ENCODE results near the gene MYLK.

Gene MYLK

DNA sequence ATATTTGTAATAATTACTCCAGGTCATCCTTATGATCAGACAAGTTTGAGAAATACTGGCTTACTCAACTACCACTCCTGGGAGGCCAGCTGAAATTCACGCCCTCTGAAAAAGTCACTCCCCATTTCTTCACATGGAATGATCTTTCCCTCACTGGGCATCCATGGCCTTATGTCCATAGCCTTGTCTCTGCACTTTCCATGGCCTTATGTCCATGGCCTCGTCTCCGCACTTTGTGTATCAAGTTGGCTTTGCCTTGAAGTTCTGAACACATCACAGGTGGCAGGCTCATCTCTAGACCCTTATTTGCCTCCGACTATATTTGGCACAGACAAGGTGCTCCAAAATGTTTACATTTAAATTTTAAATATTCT, 241.2 kb downstream of the MYLK start:
- Mint-ChIP-seq H3K27ac (no peak overlapping the region), H3K9me3 (no peaks in the 10 kb centered on the region), H3K4me3 (no peak overlapping the region), H3K36me3 (ENCODE audit: low read depth) (no peaks in the 10 kb centered on the region), H3K4me1 (ENCODE audit: low read depth) (no peaks in the 10 kb centered on the region), H3K27me3 (no peaks in the 10 kb centered on the region)

DNA sequence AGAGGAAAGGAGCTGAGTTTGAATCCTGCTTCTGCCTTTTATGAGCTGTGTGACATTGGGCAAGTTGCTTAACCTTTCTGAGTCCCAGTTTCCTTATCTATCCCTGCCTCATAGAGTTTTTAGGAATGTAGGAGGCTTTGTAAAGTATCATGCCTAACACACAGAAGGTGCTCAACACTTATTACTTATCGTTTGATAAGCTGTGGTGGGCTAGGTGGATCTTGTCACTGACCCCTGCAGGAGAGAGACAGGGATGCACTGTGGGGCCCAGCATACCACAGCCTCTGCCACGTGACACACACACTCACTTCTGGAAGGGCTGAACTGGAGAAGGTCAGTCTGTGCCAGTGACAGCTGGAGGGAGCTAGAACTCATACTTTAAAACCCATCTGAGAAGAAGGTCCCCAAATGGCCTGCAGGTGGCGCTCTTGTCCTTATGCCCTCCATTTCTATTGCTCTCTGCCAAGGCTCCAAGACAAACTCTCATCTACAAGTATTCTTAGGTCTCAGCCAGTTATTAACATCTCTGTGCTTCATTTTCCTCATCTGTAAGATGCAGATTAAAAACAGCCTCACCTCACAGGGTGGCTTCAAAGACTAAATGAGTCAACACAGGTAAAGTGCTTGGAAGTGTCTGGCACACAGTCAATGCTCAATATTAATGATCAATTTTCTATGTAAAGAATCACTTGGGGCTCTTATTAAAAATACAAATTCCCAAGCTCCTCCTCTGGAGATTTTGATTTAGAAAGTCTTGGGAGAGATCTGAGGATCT, 241.8 kb downstream of the MYLK start:
- no peaks in the 10 kb centered on the region for H3K36me3 Mint-ChIP-seq (ENCODE audit: low read depth)
- no peak overlapping the region for H3K4me3 Mint-ChIP-seq

DNA sequence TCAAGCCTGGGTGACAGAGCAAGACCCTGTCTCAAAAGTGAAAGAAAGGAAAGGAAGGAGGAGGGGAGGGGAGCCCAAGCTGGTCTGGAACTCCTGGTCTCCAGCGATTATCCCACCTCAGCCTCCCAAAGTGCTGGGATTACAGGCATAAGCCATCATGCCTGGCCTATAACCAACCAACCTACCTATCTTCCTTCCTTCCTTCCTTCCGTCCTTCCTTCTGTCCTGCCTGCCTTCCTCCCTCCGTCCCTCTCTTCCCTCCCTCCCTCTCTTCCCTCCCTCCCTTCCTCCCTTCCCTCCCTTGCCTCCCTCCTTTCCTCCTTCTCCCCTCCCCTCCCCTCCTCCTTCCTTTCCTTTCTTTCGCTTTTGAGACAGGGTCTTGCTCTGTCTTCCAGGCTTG, 242.6 kb downstream of the MYLK start:
- Mint-ChIP-seq H3K27ac (no peak overlapping the region), H3K4me3 (no peak overlapping the region), H3K36me3 (ENCODE audit: low read depth) (no peaks in the 10 kb centered on the region), H3K9me3 (no peaks in the 10 kb centered on the region), H3K27me3 (no peaks in the 10 kb centered on the region), H3K4me1 (ENCODE audit: low read depth) (no peaks in the 10 kb centered on the region)

More for the DNA sequence above, 241.8 kb downstream of the MYLK start:
- H3K4me1 Mint-ChIP-seq (ENCODE audit: low read depth), result no peaks in the 10 kb centered on the region
- no peak overlapping the region for H3K27ac Mint-ChIP-seq
- no peaks in the 10 kb centered on the region for H3K27me3 Mint-ChIP-seq
- no peaks in the 10 kb centered on the region for H3K9me3 Mint-ChIP-seq

DNA sequence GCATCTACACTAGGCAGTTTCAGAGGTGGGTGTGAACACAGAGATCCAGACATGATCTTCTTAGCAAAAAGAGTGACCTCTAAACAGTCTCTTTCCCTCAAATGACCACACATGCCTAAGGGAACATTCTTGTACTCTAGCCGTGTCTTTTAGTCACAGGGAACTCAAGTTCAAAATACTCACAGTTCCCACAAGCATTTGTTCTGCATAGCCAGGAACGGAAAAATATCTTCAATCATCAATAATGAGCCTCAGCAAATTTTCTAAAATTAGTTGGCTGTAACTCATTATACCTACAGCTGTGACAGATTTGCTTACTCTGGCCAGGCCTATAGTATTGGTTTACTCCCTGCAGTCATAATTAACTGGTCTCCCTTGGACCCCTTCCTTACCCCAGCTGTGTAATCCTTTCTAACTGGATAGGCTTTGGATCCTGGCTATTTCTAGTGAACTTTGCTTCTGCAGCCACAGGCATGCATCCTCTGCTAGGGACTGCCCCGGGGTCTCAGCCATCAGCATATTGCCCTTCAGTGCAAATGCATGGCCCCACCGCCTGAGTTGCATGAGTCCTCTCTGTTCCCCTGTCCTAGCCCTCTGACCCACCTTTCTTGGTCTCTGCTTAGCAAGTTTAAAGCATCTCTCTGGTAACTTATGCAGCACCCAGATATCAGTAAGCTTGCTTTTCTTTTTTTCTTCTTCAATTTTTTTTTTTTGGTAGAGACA, 243.2 kb downstream of the MYLK start:
- H3K36me3 Mint-ChIP-seq (ENCODE audit: low read depth), result no peaks in the 10 kb centered on the region
- no peak overlapping the region for H3K27ac Mint-ChIP-seq
- no peaks in the 10 kb centered on the region for H3K27me3 Mint-ChIP-seq
- no peaks in the 10 kb centered on the region for H3K9me3 Mint-ChIP-seq
- no peak overlapping the region for H3K4me3 Mint-ChIP-seq
- no peaks in the 10 kb centered on the region for H3K4me1 Mint-ChIP-seq (ENCODE audit: low read depth)

DNA sequence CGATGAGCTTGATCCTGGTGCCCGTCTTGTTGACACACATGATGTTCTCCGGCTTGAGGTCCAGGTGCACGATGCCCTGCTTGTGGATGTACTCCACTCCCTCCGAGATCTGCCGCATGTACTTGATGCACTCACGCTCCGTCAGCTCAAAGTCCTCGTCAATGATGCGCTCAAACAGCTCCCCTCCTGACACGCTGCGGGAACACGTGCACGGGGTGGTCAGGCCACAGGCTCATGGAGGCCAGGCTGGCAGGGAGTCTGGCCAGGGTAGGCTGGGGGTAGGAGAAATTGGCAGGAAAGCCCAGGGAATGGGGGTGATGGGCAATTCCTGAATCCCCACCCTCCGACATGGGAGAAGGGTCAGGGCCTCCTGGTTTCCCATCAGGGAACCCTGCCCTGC, 243.8 kb downstream of the MYLK start:
- Mint-ChIP-seq H3K4me3 (no peak overlapping the region), H3K27me3 (no peaks in the 10 kb centered on the region), H3K36me3 (ENCODE audit: low read depth) (no peaks in the 10 kb centered on the region), H3K4me1 (ENCODE audit: low read depth) (no peaks in the 10 kb centered on the region), H3K9me3 (no peaks in the 10 kb centered on the region), H3K27ac (no peak overlapping the region)

DNA sequence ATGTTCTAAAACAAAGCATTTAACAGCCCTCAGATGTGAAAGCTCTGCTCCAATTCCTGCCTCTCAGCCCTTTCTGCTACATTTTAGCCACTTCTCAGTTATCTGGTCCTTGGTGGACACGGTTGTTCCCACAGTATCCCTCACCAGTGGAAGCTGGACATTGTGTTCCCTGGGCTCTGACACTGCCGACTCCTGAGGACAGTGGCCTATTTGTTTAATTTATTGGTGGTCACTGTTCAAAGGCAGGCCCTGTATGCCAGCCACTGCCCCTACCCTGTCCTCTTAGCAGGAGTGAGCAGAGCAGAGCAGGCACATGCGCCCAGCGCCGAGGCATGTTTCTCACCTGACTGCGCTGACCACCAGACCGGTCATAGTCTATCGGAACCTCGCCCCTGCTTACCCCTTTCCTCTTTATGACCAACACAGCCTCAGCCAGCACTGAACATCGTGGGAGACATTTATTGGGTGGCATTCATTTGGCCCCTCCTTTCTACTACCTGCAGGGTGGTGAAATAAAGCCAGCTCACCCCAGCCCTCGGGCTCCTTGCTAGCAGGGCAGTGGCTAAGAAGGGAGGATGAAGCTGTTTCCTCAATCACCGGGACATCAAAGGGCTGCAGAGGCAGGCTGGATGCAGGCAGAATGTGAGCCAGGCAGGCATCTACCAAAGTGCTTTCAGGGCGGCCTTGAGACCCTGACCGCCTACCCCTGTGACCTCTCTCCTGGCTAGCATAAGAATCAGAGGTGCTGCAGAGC, 245.0 kb downstream of the MYLK start:
- Mint-ChIP-seq H3K27me3 (no peaks in the 10 kb centered on the region), H3K27ac (no peak overlapping the region), H3K36me3 (ENCODE audit: low read depth) (no peaks in the 10 kb centered on the region), H3K9me3 (no peaks in the 10 kb centered on the region), H3K4me3 (no peak overlapping the region), H3K4me1 (ENCODE audit: low read depth) (no peaks in the 10 kb centered on the region)

DNA sequence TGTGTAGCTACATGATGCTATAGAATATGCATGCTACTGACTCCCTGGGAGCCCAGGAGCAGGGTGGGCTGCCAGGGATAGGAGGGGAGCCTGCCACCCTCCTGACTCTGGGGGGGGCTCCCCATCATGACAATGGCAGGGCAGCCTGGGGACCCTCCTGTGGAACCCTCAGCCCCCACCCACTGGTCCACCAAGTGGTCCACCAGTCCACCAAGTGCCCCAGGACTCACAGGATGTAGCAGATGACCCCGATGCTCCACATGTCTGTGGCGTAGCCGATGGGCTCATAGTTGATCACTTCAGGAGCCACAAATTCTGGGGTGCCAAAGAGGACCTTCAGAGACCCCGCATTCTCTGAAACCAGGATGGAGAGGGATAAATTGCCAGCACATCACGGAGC, 246.3 kb downstream of the MYLK start:
- Mint-ChIP-seq H3K4me1 (ENCODE audit: low read depth) (no peaks in the 10 kb centered on the region), H3K27ac (no peak overlapping the region), H3K27me3 (no peaks in the 10 kb centered on the region), H3K9me3 (no peaks in the 10 kb centered on the region), H3K4me3 (no peak overlapping the region), H3K36me3 (ENCODE audit: low read depth) (no peaks in the 10 kb centered on the region)

DNA sequence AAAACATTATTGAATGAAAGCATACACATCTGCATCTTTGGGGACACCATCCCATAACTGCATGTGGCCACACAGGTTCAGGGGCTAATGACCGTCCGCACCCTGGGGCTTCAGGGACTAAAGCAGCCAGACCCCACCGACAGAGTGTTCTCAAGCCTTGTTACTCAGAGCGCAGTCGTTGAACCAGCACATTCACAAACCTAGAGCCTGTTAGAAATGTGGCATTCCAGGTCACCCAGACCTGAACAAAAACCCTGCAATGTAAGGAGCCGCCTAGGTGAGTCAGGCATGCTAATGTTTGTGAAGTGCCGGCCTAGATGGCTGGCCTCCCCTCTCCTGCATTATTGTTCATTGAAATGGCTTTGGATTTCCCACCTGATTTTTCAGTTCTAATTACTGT, 247.0 kb downstream of the MYLK start:
- Mint-ChIP-seq H3K36me3 (ENCODE audit: low read depth) (no peaks in the 10 kb centered on the region), H3K9me3 (no peaks in the 10 kb centered on the region), H3K4me1 (ENCODE audit: low read depth) (no peaks in the 10 kb centered on the region), H3K27me3 (no peaks in the 10 kb centered on the region), H3K27ac (no peak overlapping the region), H3K4me3 (no peak overlapping the region)

DNA sequence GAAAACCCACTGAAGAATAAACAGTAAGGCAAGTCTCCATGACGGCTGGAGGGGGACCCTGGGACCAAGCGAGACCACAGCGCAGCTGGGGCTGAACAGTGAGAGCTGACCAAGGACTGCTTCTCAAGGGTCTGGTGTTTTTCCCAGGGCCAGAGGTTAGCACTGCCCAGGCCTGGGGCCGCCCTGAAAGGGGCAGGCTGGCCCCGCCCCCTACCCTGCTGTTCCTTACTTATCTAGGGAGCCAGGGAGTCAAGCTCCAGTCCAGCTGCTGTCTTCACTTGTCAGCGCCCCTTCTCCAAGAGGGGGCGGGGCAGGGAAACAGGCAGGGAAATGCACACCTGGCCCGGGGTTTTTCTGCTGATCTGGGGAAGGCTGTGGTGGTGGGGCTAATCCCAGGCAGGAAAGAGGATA, 247.7 kb downstream of the MYLK start:
- Mint-ChIP-seq H3K4me1 (ENCODE audit: low read depth) (no peaks in the 10 kb centered on the region), H3K27ac (no peak overlapping the region), H3K9me3 (no peaks in the 10 kb centered on the region), H3K36me3 (ENCODE audit: low read depth) (no peaks in the 10 kb centered on the region), H3K27me3 (no peaks in the 10 kb centered on the region), H3K4me3 (no peak overlapping the region)

DNA sequence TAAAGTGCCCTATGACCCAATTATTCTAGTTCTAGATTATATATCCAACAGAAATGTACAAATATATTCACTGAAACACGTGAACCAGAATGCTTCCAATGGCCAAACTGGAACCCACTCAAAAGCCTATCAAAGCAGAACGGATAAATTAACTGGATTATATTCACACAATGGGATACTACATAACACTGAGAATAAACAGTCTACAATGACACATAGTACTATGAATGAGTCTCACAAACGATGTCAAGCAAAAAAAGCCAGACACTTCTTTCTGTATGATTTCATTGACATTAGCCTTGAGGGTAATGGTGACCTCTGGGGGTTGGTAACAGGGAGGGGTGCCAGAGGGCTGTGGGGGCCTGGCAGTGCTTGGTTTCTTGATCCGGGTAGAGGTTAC, 248.4 kb downstream of the MYLK start:
- Mint-ChIP-seq H3K4me1 (ENCODE audit: low read depth) (no peaks in the 10 kb centered on the region), H3K9me3 (no peaks in the 10 kb centered on the region), H3K27ac (no peak overlapping the region), H3K27me3 (no peaks in the 10 kb centered on the region), H3K4me3 (no peak overlapping the region), H3K36me3 (ENCODE audit: low read depth) (no peaks in the 10 kb centered on the region)

DNA sequence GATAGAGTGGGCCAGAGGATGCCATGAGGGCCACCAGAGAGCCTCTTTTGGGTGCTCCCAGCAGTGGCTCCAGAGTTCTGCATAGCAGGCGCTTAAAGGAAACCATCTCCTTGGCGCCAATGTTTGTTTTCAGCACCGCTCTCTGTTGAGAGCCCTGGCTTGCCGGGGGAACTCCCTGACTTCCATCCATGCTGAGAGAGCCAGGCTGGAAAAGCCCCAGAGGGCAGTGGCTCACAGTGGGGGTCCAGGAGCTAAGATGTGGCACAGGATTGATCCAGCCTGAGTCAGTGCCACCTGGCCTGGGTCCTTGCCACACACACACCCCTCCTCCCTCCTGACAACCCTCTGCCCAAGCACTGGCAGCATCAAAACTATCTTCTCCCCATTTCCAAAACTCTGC, 248.9 kb downstream of the MYLK start:
- Mint-ChIP-seq H3K4me1 (ENCODE audit: low read depth) (no peaks in the 10 kb centered on the region), H3K9me3 (no peaks in the 10 kb centered on the region), H3K27me3 (no peaks in the 10 kb centered on the region), H3K4me3 (no peak overlapping the region), H3K36me3 (ENCODE audit: low read depth) (no peaks in the 10 kb centered on the region), H3K27ac (no peak overlapping the region)

DNA sequence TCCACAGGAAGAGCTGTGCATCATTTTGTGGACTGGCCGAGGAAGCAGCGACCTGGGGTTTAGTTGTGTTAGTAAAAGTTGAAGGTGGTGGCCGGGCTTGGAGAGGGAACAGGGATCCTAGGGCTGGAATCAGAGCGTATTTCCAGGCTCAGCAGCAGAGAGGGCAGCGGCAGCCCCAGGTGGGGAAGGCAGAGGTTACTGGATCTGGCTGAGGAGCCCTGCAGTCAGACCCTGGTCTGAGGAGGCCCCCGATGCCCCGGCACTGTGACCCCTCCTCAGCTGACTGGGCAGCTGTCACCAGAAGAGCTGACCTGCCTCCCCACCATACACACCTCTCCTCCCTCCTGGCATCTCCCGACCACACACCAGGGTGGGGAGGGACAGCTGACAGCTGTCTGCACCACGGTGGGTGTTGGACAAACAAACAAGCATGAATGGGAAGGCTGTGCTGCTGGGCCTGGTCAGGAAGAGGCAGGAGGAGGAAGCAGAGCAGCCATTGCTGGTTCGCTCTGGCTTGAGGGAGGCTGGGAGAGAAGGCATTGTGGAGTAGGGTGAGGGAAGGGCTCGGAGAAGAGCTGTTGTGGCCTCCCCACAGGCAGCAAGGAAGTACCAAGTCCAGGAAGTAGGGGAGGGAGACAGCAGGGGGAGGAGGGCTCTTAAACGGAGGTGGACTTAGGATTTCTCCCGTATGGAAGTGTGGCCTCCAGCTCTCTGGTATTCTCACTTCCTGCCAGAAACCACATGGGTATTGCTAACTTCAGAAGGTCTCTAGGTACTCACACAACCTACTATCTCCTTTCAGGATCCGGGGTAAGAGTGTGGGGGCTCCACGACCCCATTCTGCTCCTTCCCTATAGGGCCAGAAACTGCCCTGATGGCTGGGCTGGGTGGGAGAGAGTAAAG, 249.7 kb downstream of the MYLK start:
- no peaks in the 10 kb centered on the region for H3K4me1 Mint-ChIP-seq (ENCODE audit: low read depth)
- H3K27ac Mint-ChIP-seq, result no peak overlapping the region
- no peaks in the 10 kb centered on the region for H3K9me3 Mint-ChIP-seq
- no peaks in the 10 kb centered on the region for H3K36me3 Mint-ChIP-seq (ENCODE audit: low read depth)
- H3K4me3 Mint-ChIP-seq, result no peak overlapping the region
- no peaks in the 10 kb centered on the region for H3K27me3 Mint-ChIP-seq

DNA sequence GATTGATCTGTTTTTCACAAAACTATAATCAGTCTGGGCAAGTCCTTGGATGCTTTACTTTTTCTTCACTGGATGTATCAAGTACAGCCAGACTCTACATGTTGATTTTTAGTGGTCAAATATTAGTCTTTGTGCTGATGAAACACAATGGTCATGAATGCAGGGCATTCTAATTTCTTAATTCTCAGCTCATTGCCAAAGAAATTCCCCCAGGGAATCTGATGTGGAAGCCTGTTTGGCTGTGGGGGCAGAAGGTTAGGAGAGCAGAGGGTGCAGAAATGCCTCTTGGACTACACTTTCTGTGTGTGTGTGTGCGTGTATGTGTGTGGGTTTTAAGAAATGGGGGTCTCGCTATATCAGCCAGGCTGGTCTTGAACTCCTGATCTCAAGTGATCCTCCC, 250.6 kb downstream of the MYLK start:
- no peak overlapping the region for H3K27ac Mint-ChIP-seq
- H3K4me3 Mint-ChIP-seq, result no peak overlapping the region
- H3K27me3 Mint-ChIP-seq, result peaks cover under 1% of the 10 kb centered on the region
- H3K36me3 Mint-ChIP-seq (ENCODE audit: low read depth), result no peaks in the 10 kb centered on the region
- H3K9me3 Mint-ChIP-seq, result no peaks in the 10 kb centered on the region
- H3K4me1 Mint-ChIP-seq (ENCODE audit: low read depth), result no peaks in the 10 kb centered on the region

DNA sequence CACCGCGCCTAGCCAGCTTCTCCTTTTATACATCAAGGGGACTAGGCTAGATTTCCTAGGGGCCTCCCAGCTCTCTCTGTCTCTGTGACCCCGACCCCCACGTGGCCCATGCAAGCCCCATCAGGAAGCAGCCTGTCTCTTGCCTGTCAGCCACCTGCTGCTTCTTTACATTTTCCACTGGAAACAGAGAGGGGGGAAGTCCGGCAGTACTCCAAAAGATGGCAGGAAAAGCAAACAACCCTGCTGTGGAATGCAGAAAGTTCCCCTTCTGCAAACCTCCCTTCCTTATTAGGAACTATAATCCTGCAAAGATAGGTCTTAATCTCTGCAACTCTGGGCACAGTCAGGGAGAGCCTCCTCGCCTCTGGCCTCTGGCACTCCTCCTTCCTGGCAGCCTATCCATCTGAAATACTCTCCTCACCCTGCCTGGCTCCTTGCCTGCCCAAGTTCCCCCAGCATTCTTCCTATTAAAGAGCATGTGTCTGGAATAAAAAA, 251.9 kb downstream of the MYLK start:
- Mint-ChIP-seq H3K36me3 (ENCODE audit: low read depth) (no peaks in the 10 kb centered on the region), H3K27me3 (peaks cover 3% of the 10 kb centered on the region), H3K27ac (no peak overlapping the region), H3K4me1 (ENCODE audit: low read depth) (no peaks in the 10 kb centered on the region), H3K4me3 (no peak overlapping the region), H3K9me3 (no peaks in the 10 kb centered on the region)

Measured in stimulated activated naive CD8-positive, alpha-beta T cell treated with anti-CD3 and anti-CD28 coated beads, Interleukin-15, Interleukin-2, amounts not matched to agents 100 ng/mL and 50 ng/mL, for 24 hours (primary cell).